Measurements from ENCODE around the gene ZCCHC24. TPM values are rescaled to one million over a fixed set of nuclear protein-coding genes. Genes with fewer than 3 reads are reported as not detected.

Gene ZCCHC24
- 17.8 and 20.5 TPM in 2 replicates for total RNA-seq (2014; rRNA removed; shearing (Covaris generic); ENCODE audit: low replicate concordance)

DNA sequence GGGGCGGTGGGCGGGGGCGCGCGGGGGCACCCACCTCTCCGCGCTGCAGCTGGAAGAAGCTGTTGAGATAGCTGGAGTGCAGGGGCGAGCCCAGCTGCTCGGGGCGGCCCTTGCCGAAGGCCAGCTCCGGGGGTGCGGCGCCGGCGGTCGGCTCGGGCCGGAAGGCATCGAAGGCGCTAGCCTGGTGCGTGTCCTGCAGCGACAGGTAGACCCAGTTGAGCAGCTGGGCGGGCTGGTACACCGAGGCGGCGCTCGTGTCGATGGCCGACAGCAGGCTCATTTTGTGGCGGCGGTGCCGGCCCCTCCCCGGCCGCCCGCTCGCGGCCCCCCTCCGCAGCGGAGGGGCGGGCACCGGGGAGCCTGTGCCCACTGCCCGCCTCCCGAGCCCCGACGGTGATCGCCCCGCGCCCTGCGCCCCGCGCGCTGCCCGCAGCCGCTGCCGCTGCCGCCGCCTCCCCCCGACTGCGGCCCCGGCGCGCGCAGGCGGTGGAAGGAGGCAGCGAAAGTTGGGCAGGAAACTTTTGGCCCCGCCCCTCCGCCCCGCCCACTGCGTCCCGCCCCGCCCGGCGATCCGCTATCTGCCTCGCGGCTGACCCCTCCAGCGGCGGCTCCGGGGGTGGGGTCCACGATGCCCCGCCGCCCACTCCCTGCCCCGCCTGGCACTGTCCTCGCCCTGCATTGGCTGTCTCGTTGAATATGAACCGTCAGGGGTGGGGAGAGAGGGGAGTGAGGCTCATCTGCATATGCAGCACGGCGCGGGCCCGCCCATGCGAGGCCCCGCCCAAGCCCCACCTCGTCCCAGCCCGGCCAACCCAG, at the start of gene ZCCHC24:
Gene ZCCHC24, minus strand, starts transcription at position 464 of the 816 bp plus-strand sequence. Its CDS starts 184 bp downstream, at position 280.
- Histone ChIP-seq H3K36me3 (peaks cover 9% of the 10 kb centered on the region), H3K9me3 (no peaks in the 10 kb centered on the region), H3K4me3 (peak within 1 kb of the TSS; percentile 61), H3K27me3 (no peaks in the 10 kb centered on the region)
- peak; percentile 99 for DNase-seq

DNA sequence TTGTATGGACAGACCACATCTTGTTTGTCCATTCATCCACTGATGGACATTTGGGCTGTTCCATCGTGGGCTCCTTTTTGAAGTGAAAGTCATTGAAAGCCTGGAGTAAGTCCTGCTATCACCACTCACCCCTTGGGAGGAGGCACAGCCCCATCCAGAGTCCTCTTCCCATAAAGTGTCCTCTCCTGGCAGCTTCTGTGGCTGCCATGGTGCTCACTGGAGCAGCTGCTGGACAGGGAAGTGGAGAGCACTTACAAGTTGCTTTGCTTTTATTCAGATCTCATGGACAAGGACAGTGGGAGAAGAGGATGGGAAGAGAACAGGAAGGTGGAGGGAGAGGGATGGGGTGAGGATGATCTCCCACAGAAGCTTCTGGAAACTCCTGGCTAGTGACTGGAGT, 48.4 kb upstream of the ZCCHC24 start:
- no peaks in the 10 kb centered on the region for H3K36me3 ChIP-seq

GRCh38 chr10:79492839-79493238, 47.4 kb upstream of the ZCCHC24 start:
- no peak for DNase-seq
- Histone ChIP-seq H3K36me3 (no peaks in the 10 kb centered on the region), H3K9me3 (no peaks in the 10 kb centered on the region), H3K27me3 (no peaks in the 10 kb centered on the region; the same call in 1 of the 2 replicates), H3K4me3 (no peak overlapping the region)

More for the DNA sequence above, 48.4 kb upstream of the ZCCHC24 start:
- no peaks in the 10 kb centered on the region for H3K9me3 ChIP-seq
- no peak overlapping the region for H3K4me3 ChIP-seq
- no peak for DNase-seq
- no peaks in the 10 kb centered on the region; the same call in 1 of the 2 replicates for H3K27me3 ChIP-seq

GRCh38 chr10:79492256-79492655, 46.8 kb upstream of the ZCCHC24 start:
- Histone ChIP-seq H3K27me3 (no peaks in the 10 kb centered on the region; the same call in 1 of the 2 replicates), H3K36me3 (no peaks in the 10 kb centered on the region)

GRCh38 chr10:79491143-79491835, 45.9 kb upstream of the ZCCHC24 start:
- Histone ChIP-seq H3K27me3 (no peaks in the 10 kb centered on the region), H3K36me3 (no peaks in the 10 kb centered on the region), H3K4me3 (no peak overlapping the region), H3K9me3 (no peaks in the 10 kb centered on the region)
- DNase-seq: no peak

More at GRCh38 chr10:79492256-79492655, 46.8 kb upstream of the ZCCHC24 start:
- no peak for DNase-seq
- no peaks in the 10 kb centered on the region for H3K9me3 ChIP-seq
- no peak overlapping the region for H3K4me3 ChIP-seq

- peak; percentile 36 for DNase-seq
- no peaks in the 10 kb centered on the region for H3K36me3 ChIP-seq
- H3K27me3 ChIP-seq: no peaks in the 10 kb centered on the region
- no peaks in the 10 kb centered on the region for H3K9me3 ChIP-seq
- no peak overlapping the region for H3K4me3 ChIP-seq
Observed at GRCh38 chr10:79490400-79491142, 45.1 kb upstream of the ZCCHC24 start.

- Histone ChIP-seq H3K27me3 (no peaks in the 10 kb centered on the region), H3K4me3 (no peak overlapping the region), H3K36me3 (no peaks in the 10 kb centered on the region), H3K9me3 (no peaks in the 10 kb centered on the region)
- DNase-seq: no peak
Observed at GRCh38 chr10:79488870-79489269, 43.4 kb upstream of the ZCCHC24 start.

- no peak overlapping the region for H3K4me3 ChIP-seq
- no peaks in the 10 kb centered on the region for H3K9me3 ChIP-seq
- H3K27me3 ChIP-seq: no peaks in the 10 kb centered on the region
- H3K36me3 ChIP-seq: no peaks in the 10 kb centered on the region
- peak; percentile 87 for DNase-seq
Observed at GRCh38 chr10:79488336-79488735, 42.9 kb upstream of the ZCCHC24 start.

DNA sequence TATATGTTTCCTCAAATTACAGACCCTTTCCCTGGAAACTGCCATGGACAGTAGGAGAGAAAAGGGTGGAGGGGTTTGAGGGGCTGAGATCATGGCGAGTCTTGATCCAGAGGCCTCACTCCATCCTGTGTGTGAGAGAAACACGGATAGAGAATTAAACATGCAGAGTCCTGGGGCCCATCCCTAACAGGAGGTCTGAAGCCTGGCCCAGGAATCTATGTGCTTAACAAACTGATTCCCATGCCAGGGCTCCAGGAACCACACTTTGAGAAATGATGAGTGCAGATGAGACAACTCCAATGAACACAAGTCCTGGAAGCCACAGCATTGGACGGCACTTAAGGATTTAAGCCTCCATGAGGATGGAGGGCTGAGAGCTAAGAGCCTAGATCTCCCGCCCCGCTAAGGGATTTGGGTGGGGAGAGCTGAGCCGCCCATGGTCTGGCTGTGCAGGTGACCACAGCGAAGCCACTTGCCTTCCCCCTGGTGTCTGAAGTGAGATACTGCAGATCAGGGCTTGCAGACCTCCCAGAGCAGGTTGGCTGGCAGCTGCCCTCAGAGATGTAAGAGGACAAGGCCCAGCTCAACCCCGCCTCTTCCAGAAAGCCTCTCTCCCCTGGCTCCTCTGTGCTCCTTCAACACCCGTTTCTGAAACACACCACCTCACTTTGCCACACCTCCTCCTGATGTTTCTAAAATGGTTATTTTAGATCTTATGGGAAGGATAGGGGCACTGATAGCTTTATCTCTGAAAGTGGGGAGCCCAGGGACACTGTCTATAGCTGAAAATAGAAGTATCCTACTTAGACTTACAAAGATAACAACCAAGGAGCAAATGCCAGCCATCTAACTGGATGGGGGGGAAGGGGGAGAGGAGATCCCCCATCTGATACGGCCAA, 42.1 kb upstream of the ZCCHC24 start:
- Histone ChIP-seq H3K9me3 (no peaks in the 10 kb centered on the region), H3K4me3 (no peak overlapping the region), H3K27me3 (no peaks in the 10 kb centered on the region), H3K36me3 (no peaks in the 10 kb centered on the region)
- DNase-seq: peak; percentile 71

- Histone ChIP-seq H3K4me3 (no peak overlapping the region), H3K27me3 (no peaks in the 10 kb centered on the region), H3K36me3 (no peaks in the 10 kb centered on the region), H3K9me3 (0 out of 2 replicates have a peak, but pooled peaks cover 3% of the 10 kb centered on the region)
- no peak for DNase-seq
Observed at GRCh38 chr10:79484476-79484875, 39.1 kb upstream of the ZCCHC24 start.

DNA sequence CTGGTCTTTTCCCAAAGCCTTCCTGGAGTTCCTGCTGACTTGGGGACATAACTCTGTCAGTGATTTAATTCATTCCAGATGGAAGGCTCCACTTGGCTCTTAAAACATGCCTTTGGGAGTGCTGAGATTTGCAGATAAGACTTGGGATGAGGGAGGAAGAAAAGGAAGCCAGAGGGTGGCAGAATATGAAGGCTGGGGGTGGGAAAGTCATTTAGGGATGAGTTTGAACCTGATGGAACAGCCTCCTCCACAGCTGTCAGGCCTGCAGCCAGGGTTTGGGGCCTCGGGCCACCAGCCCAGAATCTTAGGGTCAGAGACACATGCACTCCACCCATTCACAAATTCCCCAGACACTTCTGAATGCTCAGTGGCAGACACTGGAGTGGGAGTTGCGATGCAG, 38.5 kb upstream of the ZCCHC24 start:
- no peak for DNase-seq
- 0 out of 2 replicates have a peak, but pooled peaks cover 3% of the 10 kb centered on the region for H3K9me3 ChIP-seq
- H3K4me3 ChIP-seq: no peak overlapping the region
- no peaks in the 10 kb centered on the region for H3K36me3 ChIP-seq
- H3K27me3 ChIP-seq: no peaks in the 10 kb centered on the region

- no peak for DNase-seq
- Histone ChIP-seq H3K4me3 (no peak overlapping the region), H3K27me3 (no peaks in the 10 kb centered on the region), H3K36me3 (no peaks in the 10 kb centered on the region), H3K9me3 (0 out of 2 replicates have a peak, but pooled peaks cover 3% of the 10 kb centered on the region)
Observed at GRCh38 chr10:79483299-79483698, 37.9 kb upstream of the ZCCHC24 start.

DNA sequence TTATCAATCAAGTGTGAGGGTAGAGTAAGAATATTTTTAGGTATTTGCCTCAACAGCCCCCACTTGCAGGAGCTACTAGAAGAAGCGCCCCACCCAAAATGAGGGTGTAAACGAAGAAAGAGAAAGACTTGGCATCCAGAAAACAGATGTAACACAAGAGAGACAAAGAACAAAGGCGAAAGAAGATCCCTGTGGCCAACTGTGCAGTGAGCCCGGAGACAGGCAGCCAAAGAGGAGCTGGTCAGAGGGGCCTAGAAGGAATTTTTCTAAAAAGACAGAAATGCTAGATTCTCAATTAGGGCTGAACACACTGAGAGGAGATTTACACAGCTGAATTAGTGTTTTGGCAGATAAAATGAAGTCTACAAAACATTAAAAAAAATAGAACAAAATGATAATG, 37.3 kb upstream of the ZCCHC24 start:
- no peak for DNase-seq
- Histone ChIP-seq H3K36me3 (no peaks in the 10 kb centered on the region), H3K9me3 (0 out of 2 replicates have a peak, but pooled peaks cover 3% of the 10 kb centered on the region), H3K4me3 (no peak overlapping the region), H3K27me3 (no peaks in the 10 kb centered on the region)

DNA sequence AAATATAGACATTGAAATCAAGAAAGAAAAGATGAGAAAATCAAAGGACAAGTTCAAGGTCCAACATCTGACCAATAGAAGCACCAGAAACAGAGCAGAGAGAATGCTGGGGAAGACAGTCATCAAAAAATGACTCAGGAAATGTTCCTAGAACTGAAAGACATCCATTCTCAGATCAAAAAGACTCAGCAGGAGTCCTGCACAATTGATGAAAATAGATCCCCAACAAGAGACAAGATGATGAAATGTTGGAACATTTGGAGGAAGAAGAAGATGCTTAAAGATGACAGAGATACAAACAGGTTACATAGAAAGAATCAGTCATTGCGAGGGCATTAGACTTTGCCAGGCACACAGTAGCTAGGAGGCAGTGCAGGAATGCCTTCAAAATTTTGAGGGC, 36.9 kb upstream of the ZCCHC24 start:
- no peaks in the 10 kb centered on the region for H3K27me3 ChIP-seq
- H3K36me3 ChIP-seq: no peaks in the 10 kb centered on the region
- H3K4me3 ChIP-seq: no peak overlapping the region
- DNase-seq: no peak
- H3K9me3 ChIP-seq: 0 out of 2 replicates have a peak, but pooled peaks cover 3% of the 10 kb centered on the region

DNA sequence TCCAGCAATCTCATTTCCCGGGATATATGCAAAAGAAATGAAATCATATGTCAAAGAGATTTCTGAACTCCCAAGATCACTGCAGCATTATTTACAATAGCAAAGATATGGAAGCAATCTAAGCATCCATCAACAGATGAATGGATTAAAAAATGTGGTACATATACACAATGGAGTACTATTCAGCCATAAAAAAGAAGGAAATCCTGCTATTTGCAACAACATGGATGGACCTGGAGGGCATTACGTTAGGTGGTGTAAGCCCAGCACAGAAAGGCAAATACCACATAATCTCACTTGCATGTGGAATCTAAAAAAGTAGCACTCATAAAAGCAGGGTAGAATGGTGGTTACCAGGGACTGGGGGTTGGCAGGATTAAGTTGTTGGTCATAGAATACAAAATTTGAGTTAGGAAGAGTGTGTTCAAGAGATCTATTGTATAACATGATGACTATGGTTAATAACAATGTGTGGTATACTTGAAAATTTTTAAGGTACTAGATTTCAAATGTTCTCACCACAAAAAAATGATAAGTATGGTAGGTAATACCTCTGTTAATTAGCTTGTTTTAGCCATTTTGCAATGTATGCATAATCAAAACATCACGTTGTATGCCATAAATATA, 34.0 kb upstream of the ZCCHC24 start:
- Histone ChIP-seq H3K27me3 (no peaks in the 10 kb centered on the region), H3K36me3 (no peaks in the 10 kb centered on the region), H3K4me3 (no peak overlapping the region), H3K9me3 (0 out of 2 replicates have a peak, but pooled peaks cover 3% of the 10 kb centered on the region)
- no peak for DNase-seq

Data from MG63 (cell line).